Cardiac fibroblast (primary cell): ENCODE measurements around the gene ADAMTSL3.

Experiments used
- DNase-seq, 2 donors: peaks; one replicate each; pipeline versions ENCODE4 v3.0.0 to v3.0.0-alpha.2; 2010; ENCODE audit warnings: low read depth in 2 of 2
- H3K4me3 ChIP-seq, 2 donors: replicated peaks in 1 of 2; 1 replicate in 1 of 2; 2 replicates in 1 of 2; pipeline ENCODE4 v1.5.1; 2011; ENCODE audit warnings: low read depth in 2 of 2, low read length in 2 of 2, mild to moderate bottlenecking in 2 of 2, moderate library complexity in 1 of 2
- TF ChIP-seq, protein P1 (sequence below): IDR thresholded peaks from one replicate; pipeline ENCODE4 v1.5.1; 2011; ENCODE audit warnings: low read depth, mild to moderate bottlenecking, low read length, inconsistent platforms

Gene ADAMTSL3

DNA sequence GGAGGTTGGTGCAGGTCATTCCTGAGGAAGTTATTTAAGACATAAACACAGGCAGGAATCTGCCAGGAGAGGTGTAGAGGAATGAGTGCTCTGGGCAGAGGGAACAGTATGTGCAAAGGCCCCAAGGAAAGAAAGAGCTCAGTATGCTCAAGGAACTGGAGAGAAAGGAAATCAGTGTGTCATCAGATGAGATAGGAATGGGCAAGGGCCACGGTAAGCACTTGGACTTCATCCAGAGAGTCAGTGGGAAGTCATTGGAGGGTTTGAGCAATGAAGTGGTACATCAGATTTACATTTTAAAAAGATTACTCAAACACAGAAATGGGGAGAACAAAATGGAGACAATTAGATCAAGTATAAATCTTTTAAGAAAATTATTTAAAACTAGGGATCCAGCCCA is 272.2 kb downstream of the ADAMTSL3 start:
- peak in 1 of 2 donors; percentile 18 for DNase-seq
- H3K4me3 ChIP-seq: no peak overlapping the region
- TF ChIP-seq, protein P1, sequence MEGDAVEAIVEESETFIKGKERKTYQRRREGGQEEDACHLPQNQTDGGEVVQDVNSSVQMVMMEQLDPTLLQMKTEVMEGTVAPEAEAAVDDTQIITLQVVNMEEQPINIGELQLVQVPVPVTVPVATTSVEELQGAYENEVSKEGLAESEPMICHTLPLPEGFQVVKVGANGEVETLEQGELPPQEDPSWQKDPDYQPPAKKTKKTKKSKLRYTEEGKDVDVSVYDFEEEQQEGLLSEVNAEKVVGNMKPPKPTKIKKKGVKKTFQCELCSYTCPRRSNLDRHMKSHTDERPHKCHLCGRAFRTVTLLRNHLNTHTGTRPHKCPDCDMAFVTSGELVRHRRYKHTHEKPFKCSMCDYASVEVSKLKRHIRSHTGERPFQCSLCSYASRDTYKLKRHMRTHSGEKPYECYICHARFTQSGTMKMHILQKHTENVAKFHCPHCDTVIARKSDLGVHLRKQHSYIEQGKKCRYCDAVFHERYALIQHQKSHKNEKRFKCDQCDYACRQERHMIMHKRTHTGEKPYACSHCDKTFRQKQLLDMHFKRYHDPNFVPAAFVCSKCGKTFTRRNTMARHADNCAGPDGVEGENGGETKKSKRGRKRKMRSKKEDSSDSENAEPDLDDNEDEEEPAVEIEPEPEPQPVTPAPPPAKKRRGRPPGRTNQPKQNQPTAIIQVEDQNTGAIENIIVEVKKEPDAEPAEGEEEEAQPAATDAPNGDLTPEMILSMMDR: no peak

DNA sequence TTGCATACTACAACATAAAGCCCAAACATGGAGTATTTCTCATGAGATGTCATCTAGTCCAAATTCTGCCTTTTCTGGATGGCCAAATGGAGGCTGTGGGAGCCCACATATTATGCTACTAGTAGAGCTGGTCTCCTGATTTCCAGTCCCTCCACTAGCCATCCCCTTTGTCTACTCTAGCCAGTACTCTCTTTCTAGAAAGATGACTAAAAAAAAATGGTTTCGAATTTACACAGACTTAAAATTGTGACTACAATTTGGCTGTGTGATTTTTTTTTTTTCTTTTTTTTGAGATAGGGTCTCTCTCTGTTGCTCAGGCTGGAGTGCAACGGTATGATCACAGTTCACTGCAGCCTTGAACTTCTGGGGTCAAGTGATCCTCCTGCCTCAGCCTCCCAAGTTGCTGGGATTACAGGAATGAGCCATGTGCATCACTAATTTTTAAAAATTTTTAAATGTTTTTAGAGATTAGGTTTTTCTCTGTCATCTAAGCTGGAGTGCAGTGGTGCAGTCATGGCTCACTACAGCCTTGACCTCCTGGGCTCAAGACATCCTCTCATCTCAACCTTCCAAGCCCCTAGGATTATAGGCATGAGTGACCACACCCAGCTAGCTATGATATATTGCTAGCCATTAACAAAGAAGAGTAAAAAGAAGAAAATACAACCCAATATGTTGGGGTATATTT is 273.9 kb downstream of the ADAMTSL3 start:
- TF ChIP-seq, protein P1: no peak
- H3K4me3 ChIP-seq: no peak overlapping the region
- no peak for DNase-seq

DNA sequence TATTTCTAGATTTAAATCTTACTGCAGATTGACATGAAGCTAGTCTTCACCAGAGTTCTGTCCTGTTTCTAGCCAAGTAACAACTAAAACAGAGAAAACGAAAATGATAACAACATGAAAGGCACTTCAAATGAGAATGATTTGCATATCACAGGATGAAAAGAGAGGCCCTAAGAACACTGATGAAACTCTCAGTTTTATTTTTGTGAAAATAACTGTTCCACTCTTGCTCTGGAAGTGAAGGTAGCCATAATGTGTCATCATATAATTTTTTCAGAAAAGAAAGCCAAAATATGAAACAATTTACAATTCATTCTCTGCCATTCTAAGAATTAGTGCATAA is 274.4 kb downstream of the ADAMTSL3 start:
- TF ChIP-seq, protein P1: no peak
- no peak overlapping the region for H3K4me3 ChIP-seq
- DNase-seq: no peak

DNA sequence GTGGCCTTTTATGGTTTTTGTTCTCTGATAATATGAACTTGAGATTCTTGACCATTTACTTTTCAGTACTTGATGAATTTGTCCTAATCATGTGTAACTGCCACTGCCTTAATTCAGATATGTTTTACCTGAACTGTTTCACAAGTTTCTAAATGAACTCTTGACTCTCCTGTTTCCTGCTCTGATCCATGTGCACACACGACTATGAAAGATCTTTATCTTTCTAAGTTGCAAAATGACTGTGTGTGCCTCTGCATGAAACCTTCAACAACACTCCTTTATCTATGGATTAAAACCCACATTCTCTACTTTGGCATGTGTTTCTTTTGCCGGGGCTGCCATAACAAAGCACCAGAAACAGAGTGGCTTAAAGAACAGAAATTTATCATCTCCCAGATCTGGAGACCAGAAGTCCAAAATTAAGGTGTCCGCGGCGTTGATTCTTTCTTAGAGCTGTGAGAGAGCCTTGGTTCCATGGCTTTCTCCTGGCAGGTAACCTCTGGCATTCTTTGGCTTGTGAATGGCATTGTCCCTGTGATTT is 275.0 kb downstream of the ADAMTSL3 start:
- H3K4me3 ChIP-seq: no peak overlapping the region
- TF ChIP-seq, protein P1: no peak
- no peak for DNase-seq

DNA sequence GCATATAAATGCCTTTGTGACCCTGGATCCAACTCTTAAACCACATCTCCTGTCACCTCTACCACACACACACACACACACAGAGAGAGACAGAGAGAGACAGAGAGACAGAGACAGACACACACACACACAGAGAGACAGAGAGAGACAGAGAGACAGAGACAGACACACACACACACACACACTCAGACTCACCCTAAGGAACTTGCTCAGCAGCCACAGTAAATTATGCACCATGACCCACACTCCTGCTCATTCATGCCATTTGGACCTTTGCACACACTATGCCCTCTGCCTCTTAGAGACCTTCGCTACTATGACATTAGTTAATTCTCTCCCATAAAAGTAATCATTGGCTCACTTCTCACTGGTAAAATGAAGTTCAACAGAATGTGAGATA is 275.7 kb downstream of the ADAMTSL3 start:
- TF ChIP-seq, protein P1: no peak
- no peak for DNase-seq
- no peak overlapping the region for H3K4me3 ChIP-seq

DNA sequence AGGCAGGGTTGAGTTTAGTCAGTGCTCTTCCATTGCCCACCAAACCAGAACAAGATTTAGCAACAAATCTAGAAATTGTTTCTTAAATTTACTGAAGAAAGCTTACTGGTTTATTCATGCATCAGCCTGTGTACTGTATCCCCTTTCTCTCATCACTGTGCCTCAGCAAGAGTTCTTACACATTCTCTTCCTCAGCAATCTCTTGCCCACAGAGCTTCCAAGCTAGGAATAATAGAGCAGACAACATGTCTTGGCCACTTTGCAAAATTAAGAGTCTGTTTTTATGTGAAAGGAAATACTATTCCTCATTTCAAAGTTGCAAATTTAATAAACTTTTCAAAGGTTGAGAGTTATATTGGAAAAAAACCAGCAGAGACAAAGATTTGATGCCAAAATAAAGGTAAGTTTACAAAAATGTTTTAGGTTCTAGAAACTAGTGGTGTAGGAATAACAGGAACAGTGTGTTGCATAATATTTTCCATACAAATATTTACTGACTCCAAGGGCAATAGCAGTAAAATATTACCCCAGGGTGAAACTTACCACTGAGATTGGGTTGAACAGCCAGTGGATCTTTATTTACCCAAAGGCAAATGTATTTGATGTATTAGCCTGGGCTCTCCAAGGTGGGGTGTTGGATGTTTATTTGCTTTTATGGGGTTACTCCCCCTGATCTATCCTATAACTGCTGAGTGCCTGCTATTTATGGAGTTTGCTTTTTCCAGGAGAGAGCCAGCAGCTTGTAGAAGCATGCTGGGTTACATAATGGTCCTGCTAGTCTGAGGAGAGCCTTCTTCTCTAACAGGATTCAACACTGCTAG is 276.7 kb downstream of the ADAMTSL3 start:
- TF ChIP-seq, protein P1: no peak
- no peak for DNase-seq
- H3K4me3 ChIP-seq: no peak overlapping the region
